Epithelial cell of proximal tubule (primary cell): ENCODE measurements around the gene OR52A5. TPM values are rescaled to one million over a fixed set of nuclear protein-coding genes. Genes with fewer than 3 reads are reported as not detected.
"Not testable (repeated sequence)": the region's sequence is repeated elsewhere in the genome, so short reads cannot be mapped to it uniquely, and the experiment has no call there.

Experiments
- DNase-seq: peaks from one replicate; pipeline ENCODE4 v3.0.0-alpha.2; 2011; ENCODE audit warnings: low read depth
- H3K4me3 ChIP-seq: 2 replicates; pipeline ENCODE4 v1.5.1; 2011; ENCODE audit warnings: low read depth, mild to moderate bottlenecking, low read length
- CTCF ChIP-seq: conservative IDR thresholded peaks from 2 replicates; pipeline ENCODE4 v1.5.1; 2012; ENCODE audit warnings: low read depth, mild to moderate bottlenecking, low read length
- total RNA-seq: library from RNA; depleted of rRNA; stranded (reverse); fragments of >200 nt; gene quantifications from 2 replicates; pipeline ENCODE4 v1.2.3, GENCODE V29; 2015

OR52A5 gene
- total RNA-seq: not detected in 2 replicates

GRCh38 chr11:5137996-5138395, at the start of gene OR52A5:
Gene OR52A5 (minus strand): TSS chr11:5138356. CDS start chr11:5132642, 5,714 bp downstream.
- no peak for TF ChIP-seq CTCF
- no peak for DNase-seq
- H3K4me3 ChIP-seq: no peak within 1 kb of the TSS

GRCh38 chr11:5178046-5178837, 40.1 kb upstream of the OR52A5 start:
- no peak for TF ChIP-seq CTCF
- no peak for DNase-seq
- no peak overlapping the region for H3K4me3 ChIP-seq

GRCh38 chr11:5174934-5175333, 36.8 kb upstream of the OR52A5 start:
- no peak for DNase-seq
- TF ChIP-seq CTCF: no peak
- H3K4me3 ChIP-seq: no peak overlapping the region

- no peak for TF ChIP-seq CTCF
- no peak overlapping the region for H3K4me3 ChIP-seq
- no peak for DNase-seq
Observed at GRCh38 chr11:5171856-5172255, 33.7 kb upstream of the OR52A5 start.

- not testable (repeated sequence) for H3K4me3 ChIP-seq, DNase-seq
Observed at GRCh38 chr11:5165898-5166297, 27.7 kb upstream of the OR52A5 start.

- H3K4me3 ChIP-seq, DNase-seq: not testable (repeated sequence)
Observed at GRCh38 chr11:5164807-5165206, 26.7 kb upstream of the OR52A5 start.

- not testable (repeated sequence) for H3K4me3 ChIP-seq, DNase-seq
Observed at GRCh38 chr11:5161045-5161444, 22.9 kb upstream of the OR52A5 start.

- DNase-seq, H3K4me3 ChIP-seq: not testable (repeated sequence)
Observed at GRCh38 chr11:5160217-5160616, 22.1 kb upstream of the OR52A5 start.

GRCh38 chr11:5159806-5160205, 21.6 kb upstream of the OR52A5 start:
- no peak for DNase-seq
- no peak for TF ChIP-seq CTCF
- no peak overlapping the region for H3K4me3 ChIP-seq
